Ramos (cell line): Measurements from ENCODE around the gene OVCA2.

Experiments used
- in situ Hi-C: fragments of 300-500 bp; cut with MboI; formaldehyde crosslinking; loops from one replicate; pipeline ENCODE4 v1.14.3; 2022; ENCODE audit warnings: low sequenced_read_pairs; ENCODE audit not compliant: unreplicated experiment

OVCA2 gene

DNA sequence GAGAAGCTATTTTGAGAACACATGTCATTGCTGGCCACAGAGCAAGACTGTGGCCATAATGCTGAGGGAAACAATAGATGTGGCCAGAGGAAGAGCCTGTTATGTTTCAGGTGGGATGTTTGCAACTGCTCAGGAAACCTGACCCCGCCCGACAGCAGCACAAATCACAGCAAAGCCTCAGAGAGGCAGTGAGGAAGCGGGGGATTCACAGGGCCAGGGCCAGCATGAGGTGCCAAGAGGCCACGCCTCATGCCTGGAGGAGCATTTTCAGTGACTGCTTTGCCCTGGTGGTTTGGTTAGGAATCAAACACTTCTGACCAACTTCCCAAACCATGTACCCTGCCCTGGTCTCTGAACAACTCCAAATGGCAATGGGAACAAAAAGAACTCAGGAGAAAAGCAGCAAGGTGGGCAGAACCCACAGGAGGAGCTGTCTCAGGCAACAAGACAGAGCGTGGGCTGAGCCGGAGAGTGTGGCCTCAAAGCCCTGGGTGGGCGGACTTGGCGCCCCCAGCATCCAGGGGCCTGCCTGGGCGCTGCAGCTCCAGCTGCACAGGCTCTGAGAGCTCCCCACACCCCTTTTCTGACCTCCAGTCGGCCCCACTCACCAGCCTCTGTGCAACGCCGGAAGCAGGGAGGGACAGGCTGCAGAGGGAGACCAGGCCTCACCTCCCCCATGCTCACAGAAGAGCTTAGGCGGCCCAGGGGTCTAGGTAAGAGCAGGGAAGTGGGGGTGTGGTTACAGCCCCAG lies 33.7 kb downstream of the OVCA2 start:
- in situ Hi-C loops, result no loop called here

DNA sequence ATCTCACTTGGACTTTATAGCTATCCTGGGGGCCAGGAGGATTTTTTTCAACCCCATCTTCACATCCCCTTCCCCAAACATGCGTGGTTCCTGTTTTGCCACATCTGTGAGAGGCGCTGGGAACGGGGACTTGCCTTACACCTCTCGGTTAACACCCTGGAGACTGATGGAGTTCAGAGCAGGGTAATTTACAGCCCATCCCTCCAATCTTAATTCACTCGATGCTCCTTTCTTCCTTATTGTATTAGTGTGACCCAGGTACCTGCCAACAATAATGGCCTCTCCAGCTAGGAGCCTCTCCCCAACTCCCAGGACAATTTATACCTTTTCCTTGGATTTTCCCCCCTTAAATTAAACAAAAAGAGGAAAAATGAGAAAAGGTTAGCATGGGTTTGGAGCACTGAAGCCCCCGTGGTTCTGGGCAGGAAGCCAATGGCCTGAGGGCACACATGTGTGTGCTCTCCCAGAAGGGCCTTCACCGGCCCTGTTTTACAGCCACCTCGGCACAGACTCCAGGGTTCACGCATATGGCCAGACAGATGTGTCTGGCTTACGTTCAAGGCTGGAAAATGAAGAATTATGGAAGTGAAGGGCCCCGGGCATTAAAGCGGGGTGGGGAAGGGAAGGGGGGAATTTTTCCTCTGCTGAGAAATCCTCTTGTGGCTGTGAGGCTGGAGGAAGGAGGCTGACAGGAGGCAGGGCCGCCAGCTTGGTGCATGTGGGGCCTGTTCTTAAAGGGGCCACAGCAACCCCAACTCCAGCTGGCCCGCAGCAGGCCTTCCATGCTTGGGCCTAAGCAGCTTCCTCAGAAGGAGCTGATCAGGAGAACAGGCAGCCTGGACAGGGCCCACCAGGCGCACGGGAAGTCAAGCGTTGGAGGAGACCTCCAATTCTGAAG lies 34.5 kb downstream of the OVCA2 start:
- in situ Hi-C loops, result no loop called here

DNA sequence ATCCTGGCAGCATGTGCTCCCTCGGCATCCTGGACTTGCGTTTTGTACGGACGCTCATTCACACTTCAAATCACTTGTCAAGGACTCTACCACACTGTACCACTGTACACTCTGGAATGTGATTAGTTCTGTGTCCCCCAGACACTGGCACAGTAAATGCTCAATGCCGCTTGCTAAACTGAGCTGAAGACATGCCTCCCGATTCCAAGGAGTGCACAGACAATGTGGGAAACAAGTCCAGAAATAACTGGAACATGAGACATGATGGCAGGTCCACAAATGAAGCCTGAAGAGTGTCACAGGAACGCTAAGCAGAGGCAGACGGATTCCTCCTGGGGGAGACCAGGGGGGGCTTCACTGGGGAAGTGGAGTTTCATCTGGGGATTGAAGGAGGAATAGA lies 35.2 kb downstream of the OVCA2 start:
- in situ Hi-C loops, result no loop called here

DNA sequence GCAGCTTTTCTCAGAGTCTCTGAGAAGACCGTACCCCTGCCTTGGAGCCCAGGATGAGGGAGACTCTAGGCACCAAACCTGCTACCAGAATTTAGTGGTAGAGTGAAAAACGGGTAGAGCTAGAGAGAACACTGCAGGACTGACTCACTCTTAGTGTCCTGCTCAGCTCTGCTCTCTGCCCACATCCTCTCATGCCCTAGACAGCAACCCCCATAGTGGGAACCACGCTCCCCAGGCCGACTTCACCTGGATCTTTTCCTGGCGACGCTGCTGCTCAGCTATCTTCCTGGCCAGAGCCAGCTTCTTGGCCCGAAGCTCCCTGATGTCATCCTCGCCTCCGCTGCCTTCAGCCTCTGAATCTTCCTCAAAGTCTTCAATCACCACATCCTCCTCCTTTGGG lies 39.7 kb downstream of the OVCA2 start:
- in situ Hi-C loops, result no loop called here

DNA sequence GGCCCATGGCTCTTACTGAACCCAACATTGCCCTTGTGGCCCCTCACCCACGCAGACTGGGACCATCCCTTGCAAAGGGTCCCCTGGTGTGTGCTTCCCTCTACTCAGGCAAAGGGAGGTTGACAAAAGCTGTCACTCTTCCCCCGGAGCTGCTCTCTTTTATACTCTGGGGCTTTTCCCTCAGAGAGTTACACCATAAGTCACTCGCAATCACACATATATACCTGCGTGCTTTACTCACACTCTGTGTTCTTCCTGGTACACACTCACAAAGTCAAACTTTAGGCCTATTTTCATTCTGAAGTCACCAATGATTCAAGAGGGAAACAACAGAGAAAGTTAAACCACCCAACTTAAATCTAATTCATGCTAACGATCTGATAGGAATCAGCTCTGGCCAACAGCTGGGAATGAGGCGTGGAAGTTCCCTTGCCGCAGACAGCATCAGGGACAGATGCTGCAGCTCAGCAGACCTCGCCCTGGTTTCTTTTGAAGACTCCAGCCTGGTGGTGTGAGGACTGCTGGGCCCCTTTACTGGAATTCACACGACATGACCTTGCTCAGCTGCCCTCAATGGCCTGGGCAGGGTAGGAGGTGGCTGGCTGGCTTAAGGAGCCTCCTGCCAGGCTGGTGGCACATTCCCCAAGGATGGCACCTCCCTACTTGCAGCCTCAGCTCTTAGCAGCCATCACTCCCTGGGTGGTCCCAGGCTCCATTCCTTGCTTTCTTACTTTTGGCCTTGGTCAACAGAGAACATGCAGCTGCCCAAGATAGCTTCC lies 40.4 kb downstream of the OVCA2 start:
- in situ Hi-C loops, result no loop called here

DNA sequence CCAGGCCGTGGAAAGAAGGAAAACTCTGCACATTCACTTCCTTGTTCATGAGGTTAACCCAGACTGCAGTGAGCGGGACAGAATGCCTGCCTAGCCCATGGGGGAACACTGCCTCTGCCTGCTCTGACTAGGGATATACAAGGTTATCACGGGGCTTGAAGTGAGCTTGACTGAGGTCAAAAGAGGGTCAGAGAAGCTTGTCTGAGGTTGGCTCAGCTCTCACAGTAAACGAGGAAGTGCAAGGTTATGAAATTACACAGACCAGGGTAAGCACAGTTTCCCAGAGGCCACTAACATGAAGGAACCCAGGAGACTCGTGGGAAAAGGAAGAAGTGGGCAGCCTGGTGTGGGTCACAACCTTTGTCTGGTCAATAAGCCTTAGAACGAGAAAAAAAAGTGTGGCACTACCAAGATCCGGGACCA lies 41.8 kb downstream of the OVCA2 start:
- in situ Hi-C loops, result no loop called here

DNA sequence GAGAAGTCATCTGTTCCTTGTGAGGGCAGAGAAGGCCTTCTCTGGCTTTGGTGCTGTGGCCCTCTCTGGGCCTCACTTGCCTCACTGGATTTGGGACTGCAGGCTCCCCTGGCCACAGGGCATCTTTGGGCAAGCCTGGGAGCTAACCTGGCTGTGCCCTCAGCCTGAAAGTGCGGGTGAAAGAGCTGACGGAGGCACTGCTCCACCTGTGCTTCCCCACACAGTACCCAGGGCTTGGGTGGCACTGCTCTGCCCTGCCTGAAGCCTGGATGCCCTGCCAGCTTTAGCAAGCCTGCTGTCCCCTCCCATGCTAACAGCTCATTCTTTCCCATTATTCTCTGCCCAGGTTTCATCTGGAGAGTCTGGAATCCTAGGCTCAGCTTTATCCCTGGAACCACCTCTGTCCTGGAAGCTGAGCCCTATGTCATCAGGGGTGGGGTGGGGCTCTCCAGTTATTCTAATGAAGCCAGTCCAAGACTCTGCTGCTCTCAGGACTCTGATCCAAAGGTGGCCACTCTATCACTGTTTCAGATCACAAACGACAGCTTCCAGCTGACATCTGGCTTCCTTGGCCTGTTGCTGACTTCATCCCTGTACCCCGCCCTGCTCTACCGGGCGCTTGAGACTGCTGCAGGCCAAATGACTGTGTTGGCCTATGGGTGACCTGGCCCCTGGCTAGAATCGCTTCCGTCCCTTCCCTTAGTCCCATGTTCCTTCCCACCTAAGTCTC lies 42.4 kb downstream of the OVCA2 start:
- in situ Hi-C loops, result no loop called here

DNA sequence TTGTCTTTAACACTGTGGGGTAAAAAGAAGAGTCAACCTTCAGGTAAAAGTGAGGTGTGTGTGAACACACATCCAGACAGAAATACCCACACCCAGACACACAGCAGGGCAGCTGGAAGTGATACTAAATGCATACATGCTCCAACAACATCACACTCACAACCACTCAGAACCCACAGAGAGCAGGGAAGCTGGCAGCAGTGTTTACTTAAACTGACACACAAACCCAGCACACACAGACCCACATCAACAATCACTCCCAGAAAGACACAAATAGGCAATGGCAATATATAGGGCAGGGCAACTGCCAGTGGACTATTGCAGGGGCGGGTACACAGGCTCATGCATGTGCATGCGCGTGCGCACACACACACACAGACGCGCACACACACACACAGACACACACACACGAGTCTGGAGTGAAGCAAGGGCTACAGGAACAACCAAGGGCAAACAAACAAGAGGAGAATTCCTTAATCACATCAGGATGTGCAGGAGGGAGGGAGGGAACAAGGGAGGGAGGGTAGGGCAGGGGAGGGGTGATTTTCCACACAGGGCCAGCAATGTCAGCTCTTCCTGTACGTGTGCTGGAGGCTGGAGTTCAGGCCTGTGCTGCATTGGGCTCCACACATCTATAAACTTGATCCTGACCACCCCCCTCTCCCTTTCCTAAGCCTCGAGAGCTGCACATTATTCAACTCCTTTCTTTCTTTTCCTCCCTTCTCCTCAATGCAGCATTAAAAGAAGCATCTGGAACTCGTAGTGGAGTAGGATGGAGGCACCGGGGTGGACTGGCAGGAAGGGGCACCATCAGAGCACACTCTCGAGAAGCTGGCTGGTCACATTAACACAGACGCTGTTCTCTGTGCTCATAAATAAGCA lies 43.2 kb downstream of the OVCA2 start:
- in situ Hi-C loops, result no loop called here

DNA sequence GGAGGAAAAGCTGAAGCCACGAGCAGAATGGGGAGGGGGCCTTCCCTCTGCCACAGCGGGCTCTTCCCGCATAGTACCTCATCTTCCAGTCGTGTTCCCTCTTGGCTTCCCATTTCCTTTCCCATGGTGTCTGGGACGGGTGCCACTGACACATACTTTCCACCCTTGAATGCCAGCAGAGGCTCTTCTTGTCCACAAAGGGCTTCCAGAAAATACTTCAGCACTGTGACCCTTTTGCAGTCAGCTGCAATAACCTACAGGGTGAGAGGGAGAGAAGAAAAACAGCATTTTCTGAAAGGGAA lies 43.8 kb downstream of the OVCA2 start:
- in situ Hi-C loops, result no loop called here

DNA sequence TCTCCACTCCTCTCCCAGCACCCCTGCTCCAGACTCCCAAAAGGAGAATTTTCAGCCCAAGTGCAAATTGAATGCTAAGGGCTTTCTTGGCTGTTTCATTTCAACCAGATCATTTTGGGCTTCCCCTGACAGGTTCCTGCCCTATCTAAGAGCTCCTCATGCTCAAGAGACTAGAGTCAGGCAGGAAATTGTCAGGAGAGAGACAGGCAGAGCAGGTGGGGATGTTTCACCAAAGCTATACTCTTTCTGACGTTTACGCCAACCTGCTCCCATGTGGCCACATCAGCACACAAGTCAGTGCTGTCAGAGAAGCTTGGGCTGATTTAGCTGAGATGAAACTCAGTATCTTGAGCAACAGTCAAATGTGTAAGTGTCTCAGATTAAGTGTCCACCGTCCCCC lies 44.5 kb downstream of the OVCA2 start:
- in situ Hi-C loops, result no loop called here

DNA sequence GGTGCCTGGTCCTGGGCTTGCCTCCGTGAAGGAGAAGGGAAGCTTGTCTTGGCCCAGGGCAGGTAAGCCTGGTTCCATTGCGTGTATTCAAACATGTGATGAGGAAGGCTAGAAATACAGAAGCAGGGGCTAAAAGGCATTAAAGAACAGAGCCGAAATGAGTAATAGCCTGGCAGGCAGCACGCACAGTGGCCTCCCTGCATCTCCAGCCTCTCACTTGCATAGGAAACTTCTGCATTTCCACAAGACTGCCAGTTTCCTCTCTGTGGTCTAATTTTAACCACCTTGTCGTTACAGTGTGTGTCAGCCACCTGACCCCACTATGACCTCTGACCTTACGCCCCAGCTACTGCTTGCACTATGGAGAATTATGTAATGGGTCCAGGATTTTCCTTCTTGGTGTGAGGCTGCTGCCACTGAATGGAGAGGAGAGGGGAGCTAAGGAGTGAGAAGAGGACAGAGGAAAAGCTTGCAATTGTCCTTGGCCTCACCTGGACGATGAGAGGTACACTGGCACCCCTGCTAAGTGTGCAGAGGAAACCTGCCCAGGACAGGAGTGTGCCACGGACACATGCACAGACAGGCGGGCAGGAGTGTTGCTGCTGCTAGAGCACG lies 45.9 kb downstream of the OVCA2 start:
- in situ Hi-C loops, result no loop called here

DNA sequence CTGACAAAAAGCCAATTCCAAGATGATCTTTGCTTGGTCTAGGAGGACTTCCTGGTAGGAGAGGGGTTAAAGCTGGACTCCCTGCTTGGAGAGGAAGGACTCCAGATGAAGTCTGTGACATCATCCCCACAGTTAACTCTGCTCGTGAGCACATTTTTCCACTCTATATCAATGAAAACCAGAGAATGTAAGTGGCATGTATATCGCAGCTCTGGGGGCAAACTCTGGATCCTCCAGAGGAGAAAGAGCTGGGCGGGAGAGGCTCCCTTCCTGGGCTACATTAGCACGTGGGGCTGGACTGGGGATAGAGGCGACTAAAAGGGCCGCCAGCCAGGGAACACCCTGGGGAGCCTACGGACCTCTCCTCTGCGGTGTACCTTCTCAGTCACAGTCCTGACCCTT lies 47.2 kb downstream of the OVCA2 start:
- in situ Hi-C loops, result no loop called here

DNA sequence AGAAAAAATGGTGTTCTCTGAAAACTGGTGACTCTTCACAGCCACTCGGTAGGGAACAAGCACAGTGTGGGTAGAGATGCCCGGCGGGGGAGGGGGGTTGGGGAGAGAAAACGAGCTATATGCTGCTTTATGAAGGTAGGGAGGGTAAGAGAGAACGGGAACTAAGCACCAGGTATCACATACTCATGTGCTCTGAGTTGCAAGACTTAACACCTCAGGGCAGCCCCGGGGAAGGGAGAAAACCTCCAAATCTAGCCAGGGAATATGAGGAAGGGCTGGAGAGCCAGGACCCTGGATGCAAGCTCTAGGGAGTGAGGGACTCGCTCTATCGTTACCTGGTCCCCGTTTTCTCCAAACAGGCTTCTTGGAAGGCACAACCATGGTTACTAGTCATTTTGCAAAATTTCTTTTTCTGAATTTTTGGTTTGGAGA lies 48.4 kb downstream of the OVCA2 start:
- in situ Hi-C loops, result no loop called here

DNA sequence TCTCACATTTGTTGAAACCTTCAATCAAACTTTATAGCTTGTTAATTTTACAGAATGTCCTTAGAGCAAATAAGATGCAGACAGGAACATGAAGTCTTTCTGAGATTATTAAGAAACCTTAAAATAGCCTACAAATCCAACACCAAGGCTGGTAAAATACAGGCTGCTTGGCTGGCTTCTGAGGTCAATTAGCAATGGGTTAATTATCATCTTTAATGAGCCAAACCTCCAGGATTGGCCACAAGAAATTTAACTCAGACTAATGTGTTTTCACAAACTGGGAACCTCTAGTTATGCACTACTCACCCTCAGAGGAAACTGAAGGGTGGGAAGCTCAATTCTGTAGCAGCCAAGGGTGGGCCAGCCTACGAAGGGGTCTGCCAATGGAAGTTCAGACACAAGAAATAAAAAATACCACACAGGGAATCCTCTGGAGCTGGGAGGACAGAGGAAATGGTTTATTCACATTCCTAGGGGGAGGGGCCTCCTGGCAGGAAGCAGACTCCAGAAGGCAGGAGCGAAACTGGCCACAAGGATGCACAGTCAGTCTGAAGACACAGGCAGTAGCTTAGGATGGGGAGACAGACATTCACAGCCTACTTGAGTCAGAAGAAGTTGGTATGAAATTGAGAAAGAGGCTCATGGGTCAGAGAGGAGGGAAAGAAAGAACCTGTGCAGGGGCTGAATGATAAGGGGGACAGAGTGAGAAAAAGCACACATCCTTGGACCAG lies 49.1 kb downstream of the OVCA2 start:
- in situ Hi-C loops, result no loop called here

DNA sequence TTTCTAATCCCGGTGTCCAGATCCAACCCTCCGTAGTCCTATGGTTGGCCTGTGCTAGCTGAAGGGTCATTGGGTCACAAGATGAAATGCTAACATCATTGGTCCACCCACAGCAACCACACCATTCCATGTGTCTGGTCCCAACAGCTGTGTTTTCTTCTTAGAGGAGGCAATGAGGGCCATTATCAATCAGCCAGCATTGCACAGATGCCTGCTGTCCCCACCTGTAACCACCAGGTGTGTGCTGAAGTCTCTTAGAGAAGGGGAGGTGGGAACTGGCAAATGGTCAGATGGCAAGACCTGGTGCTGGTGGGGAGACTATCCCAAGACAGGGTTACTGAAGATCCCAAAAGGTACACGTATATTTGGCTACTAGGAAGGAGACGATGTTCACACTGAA lies 50.4 kb downstream of the OVCA2 start:
- in situ Hi-C loops, result no loop called here
